Neural cell (in vitro differentiated cells): ENCODE data around the gene IL1RL2. TPM values are rescaled to one million over a fixed set of nuclear protein-coding genes. Genes with fewer than 3 reads are reported as not detected.

Experiments used
- H2AFZ ChIP-seq: fragments of 200-600, 300-800 bp; sonication (generic), shearing (Covaris generic); 2 replicates; pipeline ENCODE4 v1.6.0; 2014; ENCODE audit warnings: low read depth, mild to moderate bottlenecking, antibody characterized with exemption, low read length, moderate library complexity
- H3F3A ChIP-seq: fragments of 200-600 bp; shearing (Covaris generic); 2 replicates; pipeline ENCODE4 v1.6.1; 2016; ENCODE audit warnings: mild to moderate bottlenecking, moderate library complexity, mixed read lengths, antibody characterized with exemption, low read length; ENCODE audit not compliant: insufficient read depth, poor library complexity, severe bottlenecking
- H3K27ac ChIP-seq: fragments of 200-600, 300-800 bp; sonication (generic), shearing (Covaris generic); 2 replicates; pipeline ENCODE4 v1.5.1; 2014; ENCODE audit warnings: mild to moderate bottlenecking, low read length, moderate library complexity
- H3K27me3 ChIP-seq: fragments of 300-800, 200-600 bp; sonication (generic), shearing (Covaris generic); 2 replicates; pipeline ENCODE4 v1.6.0; 2014; ENCODE audit warnings: mild to moderate bottlenecking, low read depth, low read length, moderate library complexity; ENCODE audit not compliant: insufficient read depth
- H3K36me3 ChIP-seq: fragments of 300-800, 200-600 bp; sonication (generic), shearing (Covaris generic); 2 replicates; pipeline ENCODE4 v1.5.1; 2014; ENCODE audit warnings: mild to moderate bottlenecking, antibody characterized with exemption, low read length, moderate library complexity; ENCODE audit not compliant: insufficient read depth
- H3K4me2 ChIP-seq: fragments of 300-800, 200-600 bp; sonication (generic), shearing (Covaris generic); 2 replicates; pipeline ENCODE4 v1.6.0; 2014; ENCODE audit warnings: mild to moderate bottlenecking, low read length
- H3K4me3 ChIP-seq: fragments of 300-800, 200-600 bp; sonication (generic), shearing (Covaris generic); 2 replicates; pipeline ENCODE4 v1.5.1; 2014; ENCODE audit warnings: mild to moderate bottlenecking, low read length, moderate library complexity
- H3K79me2 ChIP-seq: fragments of 200-600 bp; shearing (Covaris generic); replicated peaks from 2 replicates; pipeline ENCODE4 v1.6.0; 2014; ENCODE audit warnings: mild to moderate bottlenecking, low read length, moderate library complexity; ENCODE audit not compliant: insufficient read depth
- H3K9ac ChIP-seq: fragments of 300-800, 200-600 bp; sonication (generic), shearing (Covaris generic); 2 replicates; pipeline ENCODE4 v1.6.1; 2016; ENCODE audit warnings: mild to moderate bottlenecking, low read length, mixed read lengths
- H3K9me2 ChIP-seq: fragments of 200-600 bp; shearing (Covaris generic); 2 replicates; pipeline ENCODE4 v1.6.1; 2016; ENCODE audit warnings: mild to moderate bottlenecking, low read length, mixed read lengths; ENCODE audit not compliant: insufficient read depth
- H3K9me3 ChIP-seq: fragments of 200-600, 300-800 bp; sonication (generic), shearing (Covaris generic); 2 replicates; pipeline ENCODE4 v1.6.1; 2016; ENCODE audit warnings: mild to moderate bottlenecking, mixed run types, low read length, moderate library complexity, mixed read lengths
- H4K20me1 ChIP-seq: fragments of 200-600 bp; shearing (Covaris generic); 2 replicates; pipeline ENCODE4 v1.6.1; 2016; ENCODE audit warnings: mild to moderate bottlenecking, mixed run types; ENCODE audit not compliant: insufficient read depth
- CTCF ChIP-seq: fragments of 450-650 bp; IDR thresholded peaks from 2 replicates; pipeline ENCODE4 v1.5.1; 2014; ENCODE audit warnings: antibody characterized with exemption, mild to moderate bottlenecking, moderate library complexity; ENCODE audit not compliant: poor library complexity, severe bottlenecking
- EP300 ChIP-seq: fragments of 450-650 bp; conservative IDR thresholded peaks from 2 replicates; pipeline ENCODE4 v1.6.1; 2014; ENCODE audit warnings: antibody characterized with exemption, mild to moderate bottlenecking, moderate library complexity; ENCODE audit not compliant: poor library complexity, severe bottlenecking
- EZH2 ChIP-seq: fragments of 200-600, 300-800 bp; shearing (Covaris generic), sonication (generic); IDR thresholded peaks from 2 replicates; pipeline ENCODE4 v1.6.1; 2014; ENCODE audit warnings: antibody characterized with exemption, low read length, borderline replicate concordance, mild to moderate bottlenecking; ENCODE audit not compliant: insufficient read depth, poor library complexity, severe bottlenecking
- MXI1 ChIP-seq: fragments of 450-650 bp; conservative IDR thresholded peaks from 2 replicates; pipeline ENCODE4 v1.6.1; 2014; ENCODE audit warnings: antibody characterized with exemption, mild to moderate bottlenecking; ENCODE audit not compliant: poor library complexity, severe bottlenecking
- POLR2AphosphoS5 ChIP-seq: IDR thresholded peaks from 2 replicates; pipeline ENCODE4 v1.6.1; 2012
- RAD21 ChIP-seq: fragments of 450-650 bp; conservative IDR thresholded peaks from 2 replicates; pipeline ENCODE4 v1.6.1; 2014; ENCODE audit warnings: antibody characterized with exemption, mild to moderate bottlenecking, moderate library complexity
- SMC3 ChIP-seq: fragments of 450-650 bp; conservative IDR thresholded peaks from 2 replicates; pipeline ENCODE4 v1.6.1; 2014; ENCODE audit warnings: antibody characterized with exemption, mild to moderate bottlenecking, moderate library complexity; ENCODE audit not compliant: poor library complexity
- TAF1 ChIP-seq: IDR thresholded peaks from 2 replicates; pipeline ENCODE4 v1.6.1; 2012; ENCODE audit warnings: low read depth
- polyA plus RNA-seq: library from polyadenylated mRNA; depleted of rRNA; stranded (reverse); fragments of >200 nt; gene quantifications from 2 replicates; pipeline ENCODE4 v1.2.3, GENCODE V29; 2014
- TF ChIP-seq, protein P1 (sequence below): IDR thresholded peaks from 2 replicates; pipeline ENCODE4 v1.6.1; 2012; ENCODE audit warnings: borderline replicate concordance

Gene IL1RL2
- polyA plus RNA-seq, 1 donor from 2014 or later: not detected

DNA sequence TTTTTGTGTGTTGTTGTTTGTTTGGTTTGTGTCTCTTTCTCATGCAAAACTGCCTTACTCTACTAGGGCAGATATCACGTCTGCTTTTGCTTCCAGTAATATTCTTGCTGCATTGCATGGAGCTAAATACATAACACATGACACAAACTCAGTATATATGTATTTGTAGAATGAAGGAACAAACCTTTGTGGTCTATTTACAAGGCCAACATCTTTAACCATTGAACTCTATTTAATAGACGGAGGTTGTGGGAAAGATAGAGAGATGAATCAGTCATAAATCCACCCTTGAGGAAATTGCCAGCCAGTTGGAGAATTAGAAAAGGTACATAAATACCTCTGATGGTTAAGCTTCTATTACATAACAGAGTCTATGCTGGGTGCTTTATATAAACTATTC lies 98.5 kb downstream of the IL1RL2 start:
- Histone ChIP-seq H3K9me2 (no peaks in the 10 kb centered on the region), H3K9me3 (no peaks in the 10 kb centered on the region), H2AFZ (no peak overlapping the region), H3K36me3 (no peaks in the 10 kb centered on the region), H3K9ac (no peak overlapping the region), H3K27ac (no peak overlapping the region), H3F3A (no peaks in the 10 kb centered on the region), H3K4me2 (no peak overlapping the region), H3K4me3 (no peak overlapping the region), H4K20me1 (no peaks in the 10 kb centered on the region), H3K27me3 (no peaks in the 10 kb centered on the region), H3K79me2 (no peaks in the 10 kb centered on the region)
- TF ChIP-seq RAD21 (no peak), CTCF (no peak), EZH2 (no peak), MXI1 (no peak), EP300 (no peak), SMC3 (no peak), TAF1 (no peak)
- TF ChIP-seq, protein P1, sequence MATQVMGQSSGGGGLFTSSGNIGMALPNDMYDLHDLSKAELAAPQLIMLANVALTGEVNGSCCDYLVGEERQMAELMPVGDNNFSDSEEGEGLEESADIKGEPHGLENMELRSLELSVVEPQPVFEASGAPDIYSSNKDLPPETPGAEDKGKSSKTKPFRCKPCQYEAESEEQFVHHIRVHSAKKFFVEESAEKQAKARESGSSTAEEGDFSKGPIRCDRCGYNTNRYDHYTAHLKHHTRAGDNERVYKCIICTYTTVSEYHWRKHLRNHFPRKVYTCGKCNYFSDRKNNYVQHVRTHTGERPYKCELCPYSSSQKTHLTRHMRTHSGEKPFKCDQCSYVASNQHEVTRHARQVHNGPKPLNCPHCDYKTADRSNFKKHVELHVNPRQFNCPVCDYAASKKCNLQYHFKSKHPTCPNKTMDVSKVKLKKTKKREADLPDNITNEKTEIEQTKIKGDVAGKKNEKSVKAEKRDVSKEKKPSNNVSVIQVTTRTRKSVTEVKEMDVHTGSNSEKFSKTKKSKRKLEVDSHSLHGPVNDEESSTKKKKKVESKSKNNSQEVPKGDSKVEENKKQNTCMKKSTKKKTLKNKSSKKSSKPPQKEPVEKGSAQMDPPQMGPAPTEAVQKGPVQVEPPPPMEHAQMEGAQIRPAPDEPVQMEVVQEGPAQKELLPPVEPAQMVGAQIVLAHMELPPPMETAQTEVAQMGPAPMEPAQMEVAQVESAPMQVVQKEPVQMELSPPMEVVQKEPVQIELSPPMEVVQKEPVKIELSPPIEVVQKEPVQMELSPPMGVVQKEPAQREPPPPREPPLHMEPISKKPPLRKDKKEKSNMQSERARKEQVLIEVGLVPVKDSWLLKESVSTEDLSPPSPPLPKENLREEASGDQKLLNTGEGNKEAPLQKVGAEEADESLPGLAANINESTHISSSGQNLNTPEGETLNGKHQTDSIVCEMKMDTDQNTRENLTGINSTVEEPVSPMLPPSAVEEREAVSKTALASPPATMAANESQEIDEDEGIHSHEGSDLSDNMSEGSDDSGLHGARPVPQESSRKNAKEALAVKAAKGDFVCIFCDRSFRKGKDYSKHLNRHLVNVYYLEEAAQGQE: no peak

DNA sequence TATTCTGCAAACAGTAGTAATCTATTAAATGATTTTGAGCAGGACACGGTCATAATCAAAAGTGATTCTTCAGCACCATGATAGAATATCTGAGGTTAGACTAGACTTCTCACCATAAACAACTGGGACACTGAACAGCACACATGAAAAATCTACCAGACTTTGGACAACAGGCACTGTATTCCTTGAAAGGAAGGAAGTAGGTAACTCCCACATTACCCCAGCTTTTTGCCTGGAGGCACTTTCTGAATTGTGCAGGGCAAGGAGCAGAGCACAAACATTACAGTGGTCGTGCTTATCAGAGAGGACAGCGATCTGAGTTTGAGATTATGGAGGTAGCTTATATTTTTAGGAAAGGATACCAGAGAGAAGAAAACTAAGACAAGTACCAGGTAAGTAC lies 99.2 kb downstream of the IL1RL2 start:
- no peaks in the 10 kb centered on the region for H3F3A ChIP-seq
- H3K4me2 ChIP-seq: no peak overlapping the region
- no peaks in the 10 kb centered on the region for H3K27me3 ChIP-seq
- TF ChIP-seq, protein P1: no peak
- TF ChIP-seq MXI1 (no peak), CTCF (no peak), EZH2 (no peak), POLR2AphosphoS5 (no peak), SMC3 (no peak), RAD21 (no peak), TAF1 (no peak), EP300 (no peak)
- no peak overlapping the region for H3K4me3 ChIP-seq
- no peaks in the 10 kb centered on the region for H3K9me3 ChIP-seq
- no peak overlapping the region for H2AFZ ChIP-seq
- H3K79me2 ChIP-seq: no peaks in the 10 kb centered on the region
- H3K9me2 ChIP-seq: no peaks in the 10 kb centered on the region
- no peaks in the 10 kb centered on the region for H3K36me3 ChIP-seq
- H3K27ac ChIP-seq: no peak overlapping the region
- no peaks in the 10 kb centered on the region for H4K20me1 ChIP-seq
- no peak overlapping the region for H3K9ac ChIP-seq
